Stimulated activated CD4-positive, alpha-beta T cell treated with anti-CD3 and anti-CD28 coated beads, Interleukin-4, amount 100 ng/mL, for 4 hours (primary cell): ENCODE results near the gene DNAJB6.

Experiments
- DNase-seq, 2 experiments: peaks; one replicate each; pipeline ENCODE4 v3.0.0-alpha.2; 2020

Gene DNAJB6

DNA sequence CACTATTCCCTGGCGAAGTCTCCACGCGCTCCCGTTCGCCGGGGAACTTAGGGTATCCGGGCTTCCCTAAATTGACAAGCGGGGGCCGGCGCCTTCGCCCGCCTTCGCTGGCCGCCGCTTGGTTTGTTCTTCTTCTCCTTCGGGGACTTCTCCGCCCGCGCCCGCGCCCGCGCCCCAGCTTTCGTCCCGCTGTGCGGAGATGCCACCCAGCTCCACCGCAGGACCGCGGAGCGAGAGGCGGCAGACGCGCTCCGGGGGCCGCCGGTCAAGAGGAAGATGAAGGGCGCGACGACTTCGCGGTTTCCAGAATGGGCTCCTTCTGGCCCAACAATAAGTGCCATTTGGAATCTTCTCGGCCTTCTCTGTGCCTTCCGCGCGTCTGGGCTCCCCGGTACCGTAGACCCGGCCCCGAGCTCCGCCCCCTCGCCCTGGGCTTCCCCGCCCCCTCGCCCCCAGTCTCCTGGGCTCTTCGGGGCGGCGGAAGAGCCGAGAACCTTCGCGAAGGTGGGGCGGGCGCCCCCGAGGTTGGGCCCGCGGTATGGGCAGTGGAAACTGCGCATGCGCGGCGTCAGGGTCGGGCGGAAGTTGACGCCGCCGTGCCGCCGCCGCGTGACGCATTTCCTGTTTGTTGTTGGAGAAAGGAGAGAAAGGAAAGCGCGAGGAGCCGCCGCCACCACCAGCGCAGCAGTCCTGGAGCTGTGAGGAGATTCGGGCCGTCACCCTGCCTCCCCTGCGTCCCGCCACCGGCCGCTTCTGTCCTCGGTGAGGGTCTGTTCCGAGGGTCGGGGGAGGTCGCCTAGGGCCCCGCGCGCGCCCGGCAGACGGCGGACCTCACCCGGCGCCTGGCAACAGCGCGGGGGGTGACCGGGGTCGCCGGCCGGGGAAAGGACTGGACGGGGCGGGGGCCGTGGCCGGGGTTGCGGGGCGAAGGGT, at the start of gene DNAJB6:
DNAJB6 (plus strand) TSS at position 622 of the 933 bp plus-strand sequence. CDS start 21,569 bp downstream, outside the sequence.
- DNase-seq: peak; percentile 94 to 95

DNA sequence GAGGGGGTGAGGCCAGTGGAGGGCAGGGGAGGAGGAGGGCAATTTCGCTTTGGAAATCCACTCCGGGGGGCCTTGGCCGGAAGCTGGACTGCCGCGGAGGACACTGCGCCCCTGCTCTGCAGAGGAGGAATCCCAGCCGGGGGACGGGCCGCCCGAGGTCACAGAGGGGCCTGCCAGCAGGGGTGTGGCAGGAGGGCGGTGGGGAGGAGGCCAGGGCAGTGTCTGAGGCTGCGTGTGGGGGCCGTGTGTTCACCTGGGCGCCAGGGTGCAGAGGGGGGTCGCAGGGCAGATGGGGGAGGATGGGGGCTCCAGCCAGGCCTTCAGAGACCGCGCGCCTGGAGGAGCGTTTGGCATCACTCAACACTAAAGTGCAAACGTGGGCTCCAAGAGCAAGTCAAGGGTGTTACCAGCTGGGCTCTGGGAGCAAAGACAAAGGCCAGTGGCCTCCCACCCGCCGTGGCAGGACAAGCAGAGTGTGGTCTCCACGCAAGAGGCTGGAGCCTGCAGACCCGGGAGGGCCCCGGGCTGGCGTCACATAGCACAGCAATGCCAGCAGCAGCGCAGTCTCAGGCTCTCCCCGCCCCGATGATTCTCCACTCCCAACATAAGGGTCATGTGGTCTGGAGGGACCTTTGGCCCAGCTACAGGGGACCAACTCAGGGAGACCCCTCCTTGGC, 45.3 kb upstream of the DNAJB6 start:
- no peak for DNase-seq

DNA sequence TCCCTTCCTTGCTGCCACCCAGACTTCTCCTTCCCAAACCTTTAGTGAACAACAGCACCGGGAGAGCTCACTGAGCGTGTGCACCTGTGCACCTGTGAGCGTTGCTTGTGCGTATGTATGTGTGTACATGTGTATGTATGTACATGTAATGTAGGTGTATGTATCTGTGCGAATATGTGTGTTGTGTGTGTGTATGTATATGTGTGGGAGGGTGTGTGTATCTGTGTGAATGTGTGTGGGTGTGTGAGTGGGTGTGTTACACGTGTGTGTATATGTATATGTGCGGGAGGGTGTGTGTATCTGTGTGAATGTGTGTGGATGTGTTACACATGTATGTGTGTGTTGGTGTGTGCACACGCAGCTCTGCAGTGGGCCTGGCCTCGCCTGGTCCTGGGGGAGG, 44.5 kb upstream of the DNAJB6 start:
- no peak for DNase-seq

DNA sequence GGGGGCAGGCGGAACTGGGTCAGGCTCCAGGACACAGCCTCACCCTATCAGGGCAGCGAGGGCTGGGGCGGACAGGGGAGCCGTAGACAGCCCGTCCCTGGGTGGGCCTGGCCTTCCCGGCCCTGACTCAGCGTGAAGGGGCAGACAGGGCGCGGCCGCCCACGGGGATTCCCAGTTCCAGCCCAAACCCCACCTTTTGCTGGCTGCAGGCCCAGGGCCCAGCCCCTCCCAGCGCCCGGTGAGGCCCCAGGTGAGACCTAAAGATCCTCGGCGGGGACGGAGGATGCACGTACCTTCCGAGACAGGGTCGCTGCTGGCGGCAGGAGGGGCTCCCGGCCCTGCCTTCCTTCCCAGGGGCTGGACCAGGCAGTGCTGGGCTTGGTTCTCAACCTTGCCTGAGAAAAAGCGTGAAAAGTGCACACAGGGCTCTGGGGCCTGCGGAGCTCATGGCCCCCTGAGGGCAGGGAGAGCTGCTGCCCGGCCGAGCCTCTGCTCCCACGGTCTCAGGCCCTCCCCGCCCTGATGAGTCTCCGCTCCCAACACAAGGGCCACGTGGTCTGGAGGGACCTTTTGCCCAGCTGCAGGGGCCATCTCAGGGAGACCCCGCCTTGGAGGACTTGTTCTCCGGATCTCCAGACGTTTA, 43.9 kb upstream of the DNAJB6 start:
- DNase-seq: no peak

DNA sequence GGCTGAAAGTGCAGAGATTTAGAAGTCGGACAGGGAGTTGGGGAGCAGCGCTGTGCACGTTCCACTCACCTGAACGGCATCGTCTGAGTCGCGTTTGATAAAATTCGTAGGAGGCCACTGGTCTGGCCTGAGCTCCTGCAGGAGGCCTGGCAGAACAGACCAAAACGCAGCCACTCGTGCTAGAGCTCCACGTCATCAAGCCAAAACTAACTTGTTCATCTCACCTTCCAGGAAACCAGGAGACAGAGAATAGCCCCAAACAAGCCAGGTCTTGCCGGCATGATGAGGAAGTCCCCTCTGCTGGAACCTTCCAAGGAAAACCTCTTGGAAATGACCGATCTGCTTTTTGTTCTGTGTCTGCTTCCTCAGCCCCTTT, 43.4 kb upstream of the DNAJB6 start:
- no peak for DNase-seq

DNA sequence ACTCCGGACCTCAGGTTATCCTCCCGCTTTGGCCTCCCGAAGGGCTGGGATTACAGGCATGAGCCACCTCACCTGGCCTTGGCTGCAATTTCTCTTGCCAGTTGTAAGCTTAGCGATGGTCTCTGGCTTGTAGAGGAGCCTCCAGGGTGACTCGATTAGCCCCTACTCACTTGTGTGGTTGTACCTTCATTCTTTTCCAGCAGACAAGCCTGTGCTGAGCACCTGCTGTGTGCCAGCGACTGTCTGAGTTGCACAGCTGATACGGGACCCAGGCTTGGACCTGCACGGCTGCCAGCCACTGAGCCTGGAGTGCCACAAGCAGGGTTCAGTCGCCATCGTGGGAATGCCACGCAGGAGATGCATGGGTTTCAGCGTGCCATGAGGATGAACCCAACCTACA, 42.0 kb upstream of the DNAJB6 start:
- no peak for DNase-seq

DNA sequence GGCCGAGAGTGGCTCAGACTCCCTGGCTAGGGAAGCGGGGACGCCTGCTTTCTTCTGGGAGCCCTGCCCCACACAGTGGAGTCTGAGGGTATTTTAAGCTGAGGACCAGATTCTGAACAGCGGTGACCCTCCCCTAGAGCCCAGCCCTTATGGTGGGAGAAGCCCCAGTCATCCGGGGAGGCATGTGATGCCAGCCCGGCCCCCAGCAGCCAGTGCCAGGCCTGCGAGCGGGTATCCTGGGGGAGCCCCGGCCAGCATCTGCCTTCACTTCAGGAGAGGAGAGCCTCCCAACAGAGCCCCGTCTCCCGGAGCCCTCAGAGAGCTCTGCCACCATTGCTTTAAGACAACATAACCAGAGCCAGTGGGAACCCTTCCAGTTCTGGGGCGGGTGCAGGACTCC, 41.5 kb upstream of the DNAJB6 start:
- DNase-seq: no peak

DNA sequence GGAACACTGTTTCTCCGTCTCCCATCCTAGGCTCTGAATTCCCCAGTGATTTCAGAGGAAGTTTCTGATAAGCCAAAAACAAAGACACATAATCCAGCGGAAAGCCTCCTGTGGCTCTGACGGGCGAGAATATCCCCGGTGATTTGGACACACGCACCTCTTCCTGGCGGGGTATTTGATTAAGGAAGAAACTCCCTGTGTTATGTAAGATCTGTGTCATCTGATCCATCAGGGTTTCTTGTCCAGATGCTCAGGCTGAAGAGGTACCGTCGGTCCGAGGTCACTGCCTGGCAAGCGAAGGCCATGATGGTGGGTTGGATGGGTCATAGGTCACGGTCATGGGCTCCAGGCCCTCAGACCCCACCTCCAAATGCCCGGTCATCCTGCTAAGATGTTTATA, 39.6 kb upstream of the DNAJB6 start:
- DNase-seq: no peak

DNA sequence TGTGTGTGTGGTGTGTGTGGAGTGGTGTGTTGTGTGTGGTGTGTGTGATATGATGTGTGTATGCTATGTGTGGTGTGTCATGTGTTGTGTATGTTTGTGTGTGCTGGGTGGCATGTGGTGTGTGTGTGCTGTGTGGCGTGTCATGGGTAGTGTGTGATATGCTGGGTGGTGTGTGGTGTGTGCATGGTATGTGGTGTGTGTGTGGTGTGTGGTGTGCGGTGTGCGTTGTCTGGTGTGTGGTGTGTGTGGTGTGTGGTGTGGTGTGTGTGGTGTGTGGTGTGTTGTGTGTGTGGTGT, 37.5 kb upstream of the DNAJB6 start:
- no peak for DNase-seq

DNA sequence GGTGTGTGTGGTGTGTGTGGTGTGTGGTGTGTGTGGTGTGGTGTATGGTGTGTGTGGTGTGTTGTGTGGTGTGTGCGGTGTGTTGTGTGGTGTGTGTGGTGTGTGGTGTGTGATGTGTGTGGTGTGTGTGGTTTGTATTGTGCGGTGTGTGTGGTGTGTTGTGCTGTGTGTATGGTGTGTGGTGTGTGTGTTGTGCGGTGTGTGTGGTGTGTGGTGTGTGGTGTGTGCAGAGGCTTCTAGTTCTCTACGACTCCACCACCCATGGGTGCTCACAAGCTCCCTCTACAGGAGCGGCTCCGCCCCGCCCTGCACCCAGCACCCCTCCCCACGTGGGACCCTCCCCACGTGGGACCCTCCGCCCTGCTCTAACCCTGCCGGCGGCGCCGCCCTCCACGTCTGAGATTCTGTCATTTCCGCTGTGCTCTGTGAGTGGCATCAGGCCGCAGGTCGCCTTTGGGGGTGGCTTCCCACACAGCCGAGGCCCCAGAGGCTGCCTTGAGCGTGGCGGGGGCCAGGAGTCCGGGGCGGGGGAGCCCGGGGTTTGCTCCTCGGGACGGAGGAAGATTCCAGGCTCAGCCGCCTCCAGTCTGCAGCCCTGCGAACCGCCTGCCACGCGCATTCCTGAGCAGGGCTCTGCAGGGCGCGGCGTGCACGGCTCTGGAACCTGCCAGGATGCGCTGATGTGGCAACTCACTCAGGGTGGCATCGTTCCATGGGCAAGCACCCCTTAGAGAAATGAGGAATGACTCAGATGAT, 37.0 kb upstream of the DNAJB6 start:
- DNase-seq: peak in 1 of 2 experiments; percentile 13

DNA sequence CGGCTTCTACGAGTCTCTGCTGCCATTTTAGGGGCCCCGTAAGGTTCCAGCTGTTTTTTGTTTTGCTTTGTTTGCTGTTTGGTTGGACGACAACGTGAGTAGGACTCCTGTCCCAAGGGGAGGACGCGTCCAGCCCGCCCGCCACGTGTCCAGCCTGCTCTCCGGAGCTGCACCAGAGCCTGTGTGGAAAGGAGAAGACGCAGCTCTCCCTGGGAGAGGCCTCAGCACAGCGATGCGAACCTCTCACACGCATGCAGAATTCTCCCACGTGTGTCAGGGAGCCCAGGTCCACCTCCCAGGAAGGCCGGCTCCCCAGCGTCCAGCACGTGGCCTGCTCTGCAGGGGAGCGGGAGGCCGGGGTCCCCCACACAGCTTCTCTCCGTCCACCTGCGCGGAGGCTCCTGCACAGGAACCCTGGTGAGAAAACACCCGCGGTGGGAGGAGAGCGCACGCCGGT, 36.4 kb upstream of the DNAJB6 start:
- no peak for DNase-seq

DNA sequence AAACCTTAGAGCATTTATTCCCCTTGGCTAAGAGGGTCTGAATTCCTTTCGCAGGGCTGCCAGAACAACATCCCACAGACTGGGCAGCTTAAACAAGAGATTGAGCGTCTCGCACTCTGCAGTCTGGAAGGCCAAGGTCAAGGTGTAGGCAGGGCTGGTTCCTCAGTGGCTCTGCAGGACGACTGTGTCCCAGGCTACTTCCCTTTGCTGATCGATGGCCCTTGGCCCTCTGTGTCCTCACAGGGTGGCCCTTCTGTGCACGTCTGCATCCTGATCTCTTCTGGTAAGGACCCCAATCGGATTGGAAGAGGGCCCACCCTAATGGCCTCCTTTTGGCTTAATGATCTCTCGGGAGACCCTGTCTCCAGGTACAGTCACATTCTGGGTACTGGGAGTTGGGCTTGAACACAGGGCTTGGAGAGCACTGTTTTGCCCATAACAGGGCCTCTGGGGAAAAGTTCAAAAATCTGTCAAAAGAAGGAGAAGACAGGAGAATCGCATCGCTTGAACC, 35.1 kb upstream of the DNAJB6 start:
- DNase-seq: no peak

DNA sequence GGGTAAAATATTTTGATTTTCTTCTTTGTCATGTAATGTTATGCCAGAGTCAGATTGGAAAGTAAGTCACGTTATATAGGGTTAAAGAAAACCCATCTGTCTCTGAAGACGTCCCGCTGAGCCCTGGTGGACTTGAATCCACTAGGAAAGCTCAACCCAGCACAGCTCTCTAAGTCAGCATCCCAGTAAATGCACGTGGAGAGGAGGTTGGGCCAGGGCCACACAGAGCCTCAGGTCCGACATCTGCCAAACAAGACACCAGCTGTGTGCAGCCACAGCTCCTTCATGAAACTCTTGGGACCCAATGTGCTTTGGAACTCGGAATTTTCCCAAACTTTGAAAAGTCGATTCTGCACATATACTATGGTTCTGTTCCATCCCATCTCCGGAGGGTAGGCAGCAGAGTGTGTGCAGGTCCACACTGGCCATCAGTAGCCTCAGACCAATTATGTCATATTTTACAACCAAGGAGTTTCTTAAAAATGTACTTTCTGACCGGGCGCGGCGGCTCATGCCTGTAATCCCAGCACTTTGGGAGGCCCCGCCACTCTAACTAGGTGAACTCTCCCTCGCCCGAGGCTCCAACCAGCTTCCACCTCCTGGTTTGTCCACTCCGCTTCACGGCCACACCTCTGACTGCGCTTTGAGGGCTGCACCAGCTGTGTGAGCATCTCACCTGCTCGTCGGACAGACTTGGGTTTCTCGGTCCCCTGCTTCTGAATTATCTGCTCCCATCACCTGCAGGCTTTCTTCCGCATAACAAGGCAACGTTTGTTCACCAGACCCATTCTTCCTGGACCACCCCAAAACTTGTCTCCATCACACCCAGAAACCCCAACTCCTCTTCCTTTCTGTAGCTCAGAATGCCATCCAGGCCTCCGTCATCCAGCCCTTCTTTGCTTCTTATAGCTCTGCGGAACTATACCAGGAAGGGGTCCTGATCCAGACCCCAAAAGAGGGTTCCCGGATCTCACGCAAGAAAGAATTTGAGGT, 29.7 kb upstream of the DNAJB6 start:
- no peak for DNase-seq

DNA sequence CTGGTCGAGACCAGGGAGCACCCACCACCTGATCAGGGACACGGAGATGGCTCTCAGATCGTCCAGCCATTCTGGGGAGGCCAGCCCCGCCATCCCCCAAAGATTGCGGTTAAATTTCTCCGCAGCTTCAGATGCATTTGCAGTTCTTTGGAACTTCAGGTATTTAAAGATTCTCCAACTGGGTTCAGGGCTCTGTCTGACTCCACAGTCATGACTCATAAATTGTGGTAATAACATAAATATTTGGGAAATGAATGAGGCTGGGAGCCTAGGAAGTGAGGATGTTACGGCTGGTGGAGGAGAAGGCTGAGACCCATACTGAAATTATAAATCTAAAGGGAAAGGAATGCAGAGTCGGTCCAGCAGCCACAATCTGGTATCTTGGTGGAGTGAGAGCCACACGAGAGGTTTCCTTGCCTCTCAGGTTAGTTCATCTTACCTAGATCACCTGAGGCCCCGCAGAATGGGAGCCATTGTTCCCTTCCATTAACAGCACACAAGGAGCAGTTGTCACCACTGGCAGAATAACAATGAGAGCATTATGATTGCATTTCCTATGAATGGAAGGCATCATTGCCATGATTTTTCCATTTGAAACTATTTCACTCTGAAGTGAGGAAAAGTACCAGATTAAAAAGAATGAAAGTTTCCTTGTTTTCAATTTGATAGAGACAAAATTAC, 26.7 kb upstream of the DNAJB6 start:
- no peak for DNase-seq

DNA sequence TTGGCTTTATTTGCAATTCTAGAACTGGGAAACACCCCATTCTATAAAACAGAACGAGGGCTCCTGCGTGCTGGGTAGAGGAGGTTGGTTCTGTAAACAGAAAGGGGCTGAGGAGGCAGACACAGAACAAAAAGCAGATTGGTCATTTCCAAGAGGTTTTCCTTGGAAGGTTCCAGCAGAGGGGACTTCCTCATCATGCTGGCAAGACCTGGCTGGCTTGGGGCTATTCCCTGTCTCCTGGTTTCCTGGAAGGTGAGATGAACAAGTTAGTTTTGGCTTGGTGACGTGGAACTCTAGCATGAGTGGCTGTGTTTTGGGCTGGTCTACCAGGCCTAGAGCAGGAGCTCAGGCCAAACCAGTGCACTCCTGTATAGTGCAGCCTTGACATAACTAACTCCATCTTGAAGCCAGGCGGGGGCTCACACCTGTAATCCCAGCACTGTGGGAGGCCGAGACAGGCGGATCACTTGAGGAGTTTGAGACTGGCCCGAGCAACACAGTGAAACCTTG, 26.1 kb upstream of the DNAJB6 start:
- DNase-seq: no peak

DNA sequence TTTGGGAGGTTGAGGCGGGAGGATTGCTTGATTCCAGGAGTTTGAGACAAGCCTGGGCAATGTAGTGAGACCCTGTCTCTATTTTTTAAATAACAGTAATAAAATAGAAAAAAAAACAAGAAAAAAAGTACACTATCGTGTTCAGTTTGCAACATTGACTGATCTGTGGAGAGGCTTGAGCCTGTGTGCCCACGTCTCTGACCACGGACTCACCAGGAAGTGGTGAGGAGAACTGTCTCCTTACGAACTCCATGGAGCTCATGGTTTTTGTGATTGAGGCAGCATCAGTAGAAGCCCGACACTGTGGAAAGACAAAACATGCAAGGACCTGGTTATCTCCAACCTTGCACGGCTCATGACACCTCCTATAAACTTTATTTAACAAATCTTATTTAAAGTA, 23.9 kb upstream of the DNAJB6 start:
- no peak for DNase-seq

DNA sequence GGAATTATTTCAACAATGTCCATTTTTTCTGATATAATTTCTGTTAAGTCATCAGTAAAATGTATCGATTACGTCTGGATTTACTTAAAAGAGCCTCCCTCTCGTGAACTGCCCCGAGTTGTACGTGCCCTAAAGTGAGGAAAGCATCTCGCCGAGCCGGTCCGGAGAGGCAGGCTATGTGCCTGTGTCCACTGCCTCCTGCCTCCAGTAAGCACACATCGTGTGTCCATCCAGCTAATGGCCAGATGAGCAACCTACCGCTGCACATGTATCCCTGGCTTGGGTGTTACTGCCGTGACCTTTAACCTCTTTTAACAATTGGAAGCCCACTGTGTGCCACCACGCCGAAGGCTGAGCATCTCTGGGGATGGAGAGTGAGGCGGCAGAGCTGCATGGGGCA, 23.2 kb upstream of the DNAJB6 start:
- no peak for DNase-seq

DNA sequence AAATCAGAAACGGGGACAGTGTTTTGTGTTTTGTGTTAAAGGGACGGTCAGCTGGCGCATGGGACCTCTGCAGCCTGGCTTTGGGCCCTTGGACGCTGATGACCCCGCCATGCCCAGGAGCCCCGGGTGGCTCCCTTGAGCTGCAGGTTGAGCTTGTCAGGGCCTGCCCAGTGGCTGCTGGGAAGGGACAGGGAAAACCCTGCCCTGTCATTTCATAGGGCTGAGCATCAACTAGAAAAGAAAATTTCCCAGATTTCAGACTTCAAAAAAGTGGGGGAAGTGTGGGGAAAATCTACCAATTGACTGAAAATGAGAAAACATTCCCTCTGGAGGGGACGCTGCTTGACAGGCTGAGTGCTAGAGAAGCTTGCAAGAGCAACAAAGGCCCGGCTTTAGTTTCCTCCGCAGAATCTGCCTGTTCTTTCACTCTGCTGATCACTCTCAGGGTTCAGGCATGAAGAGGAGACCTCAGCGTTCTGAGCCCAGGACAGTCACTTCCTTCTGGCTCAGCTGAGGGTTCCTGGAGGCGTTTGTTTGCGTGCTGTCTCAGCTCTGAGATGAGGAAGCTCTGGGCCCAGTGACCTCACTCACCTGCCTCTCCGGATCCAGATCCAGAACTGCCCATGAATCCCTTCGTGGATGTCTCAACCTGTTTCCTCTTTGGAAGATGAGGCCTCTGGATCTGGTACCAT, 18.6 kb upstream of the DNAJB6 start:
- no peak for DNase-seq

DNA sequence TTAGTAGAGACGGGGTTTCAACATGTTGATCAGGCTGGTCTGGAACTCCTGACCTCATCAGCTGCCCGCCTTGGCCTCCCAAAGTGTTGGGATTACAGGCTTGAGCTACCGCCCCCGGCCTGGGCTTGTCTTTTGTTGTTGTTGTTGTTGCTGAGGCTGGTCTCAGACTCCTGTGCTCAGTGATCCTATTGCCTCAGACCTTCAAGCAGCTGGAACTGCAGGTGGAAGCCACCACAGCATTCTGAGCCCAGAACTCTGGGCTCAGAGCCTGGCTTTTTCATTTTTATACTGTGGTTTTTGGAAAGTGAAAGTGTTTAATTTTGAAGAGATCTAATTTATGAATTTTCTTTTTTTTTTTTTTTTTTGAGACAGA, 16.2 kb upstream of the DNAJB6 start:
- DNase-seq: no peak

DNA sequence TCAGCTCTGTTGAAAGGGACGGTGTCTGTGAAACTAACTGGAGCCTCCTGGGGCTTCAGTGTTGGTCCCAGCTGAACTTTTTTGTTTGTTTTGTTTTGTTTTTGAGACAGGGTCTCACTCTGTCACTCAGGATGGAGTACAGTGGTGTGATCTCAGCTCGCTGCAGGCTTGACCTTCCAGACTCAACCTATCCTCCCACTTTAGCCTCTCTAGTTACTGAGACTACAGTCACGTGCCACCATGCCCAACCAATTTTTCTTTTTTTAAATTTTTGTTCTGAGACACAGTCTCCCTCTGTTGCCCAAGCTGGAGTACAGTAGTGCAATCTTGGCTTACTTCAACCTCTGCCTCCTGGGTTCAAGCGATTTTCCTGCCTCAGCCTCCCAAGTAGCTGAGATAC, 13.4 kb upstream of the DNAJB6 start:
- DNase-seq: no peak
